Activated CD4-positive, alpha-beta T cell treated with anti-CD3 and anti-CD28 coated beads, Interleukin-2, Interleukin-6, amounts not matched to agents 100 ng/mL and 50 ng/mL, durations not matched to agents 16 hours and 8 hours (primary cell): Measurements from ENCODE around the gene ZGPAT.

Source experiments
- DNase-seq: peaks from one replicate; pipeline ENCODE4 v3.0.0-alpha.2; 2020

Gene ZGPAT

GRCh38 chr20:63678667-63679465 is 29.0 kb upstream of the ZGPAT start:
- no peak for DNase-seq

- DNase-seq, result no peak
These were observed 28.0 kb upstream of the ZGPAT start for GRCh38 chr20:63679799-63680305.

- DNase-seq, result no peak
These were observed 27.4 kb upstream of the ZGPAT start for GRCh38 chr20:63680427-63680826.

GRCh38 chr20:63680857-63681608 is 26.8 kb upstream of the ZGPAT start:
- no peak for DNase-seq

- no peak for DNase-seq
These were observed 26.2 kb upstream of the ZGPAT start for GRCh38 chr20:63681609-63682142.

- DNase-seq, result no peak
These were observed 25.3 kb upstream of the ZGPAT start for GRCh38 chr20:63682384-63683139.

- DNase-seq, result no peak
These were observed 22.4 kb upstream of the ZGPAT start for GRCh38 chr20:63685269-63686026.

- no peak for DNase-seq
These were observed 21.7 kb upstream of the ZGPAT start for GRCh38 chr20:63686094-63686491.

GRCh38 chr20:63686492-63687321 is 21.1 kb upstream of the ZGPAT start:
- DNase-seq, result peak; percentile 37

GRCh38 chr20:63687419-63688178 is 20.2 kb upstream of the ZGPAT start:
- no peak for DNase-seq

- DNase-seq, result no peak
These were observed 19.4 kb upstream of the ZGPAT start for GRCh38 chr20:63688228-63689045.

GRCh38 chr20:63689046-63690002 is 18.5 kb upstream of the ZGPAT start:
- DNase-seq, result no peak

GRCh38 chr20:63690003-63690897 is 17.6 kb upstream of the ZGPAT start:
- no peak for DNase-seq

- DNase-seq, result no peak
These were observed 16.7 kb upstream of the ZGPAT start for GRCh38 chr20:63690898-63691710.

GRCh38 chr20:63691711-63692435 is 16.0 kb upstream of the ZGPAT start:
- no peak for DNase-seq
